Activated CD4-positive, alpha-beta T cell treated with anti-CD3 and anti-CD28 coated beads for 36 hours (primary cell): ENCODE results near the gene CSF2RB. TPM values are rescaled to one million over a fixed set of nuclear protein-coding genes. Genes with fewer than 3 reads are reported as not detected.

Experiments
- ATAC-seq: fragments of 200-7000 bp; cut with Tn5 transposase; one replicate; pipeline ENCODE4 v1.10.0; 2021; ENCODE audit warnings: mild to moderate bottlenecking, moderate library complexity
- CTCF ChIA-PET: fragments of 350-600 bp; sonication (Branson Sonifier 250); formaldehyde crosslinking; loops from one replicate; lab custom pipeline; 2021; ENCODE audit warnings: antibody characterized with exemption; lab: Charles Lee
- POLR2A ChIA-PET: fragments of 350-600 bp; sonication (Branson Sonifier 250); formaldehyde crosslinking; loops from one replicate; lab custom pipeline; 2021; ENCODE audit warnings: antibody characterized with exemption, inconsistent platforms; lab: Charles Lee
- DNase-seq: peaks from one replicate; pipeline ENCODE4 v3.0.0-alpha.2; 2020
- H3K27ac Mint-ChIP-seq: one replicate; pipeline ENCODE4 v1.8.0; 2021; ENCODE audit warnings: mixed read lengths
- H3K27me3 Mint-ChIP-seq: one replicate; pipeline ENCODE4 v1.8.0; 2021; ENCODE audit warnings: mixed read lengths
- H3K36me3 Mint-ChIP-seq: one replicate; pipeline ENCODE4 v1.8.0; 2021; ENCODE audit warnings: low read depth, mixed read lengths
- H3K4me1 Mint-ChIP-seq: one replicate; pipeline ENCODE4 v1.8.0; 2021; ENCODE audit warnings: mixed read lengths
- H3K4me3 Mint-ChIP-seq: one replicate; pipeline ENCODE4 v1.8.0; 2021; ENCODE audit warnings: mild to moderate bottlenecking, moderate library complexity, mixed read lengths
- H3K9me3 Mint-ChIP-seq: one replicate; pipeline ENCODE4 v1.8.0; 2021; ENCODE audit warnings: low read depth, mixed read lengths
- intact Hi-C, 2 experiments: fragments of 100-400 bp; cut with DNase I in 1 of 2; cut with micrococcal nuclease in 1 of 2; formaldehyde crosslinking; loops; one replicate each; pipeline versions ENCODE4 v1.14.2 to v1.15.1; 2022 to 2024; cut with DNase I, micrococcal nuclease
- total RNA-seq, 2 experiments: library from RNA; stranded (reverse); gene quantifications; one replicate each; pipeline ENCODE4 v1.2.3, GENCODE V29; 2021

Gene CSF2RB
- total RNA-seq, 2 experiments from 2014 or later = 0.30 to 0.54 TPM

DNA sequence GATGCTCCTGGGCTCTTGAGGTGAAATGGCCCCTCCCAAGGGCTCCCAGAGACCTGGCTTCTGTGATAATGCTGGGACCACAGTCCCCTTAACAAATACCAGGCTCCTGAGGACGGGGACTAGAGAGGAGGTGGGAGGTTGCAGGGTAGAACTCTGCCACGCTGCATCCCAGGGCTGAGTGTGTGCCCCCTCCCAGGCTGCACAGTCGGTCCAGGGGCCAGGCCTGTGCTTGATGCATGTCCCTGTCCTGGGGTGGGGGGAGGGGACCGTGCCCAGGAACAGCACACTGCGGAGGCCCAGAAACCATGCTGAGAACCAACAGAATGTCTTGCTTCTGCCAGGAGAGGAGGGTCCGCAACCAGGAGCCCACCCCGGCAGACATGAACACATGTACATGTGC lies 9.3 kb downstream of the CSF2RB start:
- Mint-ChIP-seq H3K36me3 (no peaks in the 10 kb centered on the region), H3K27ac (no peak overlapping the region), H3K4me1 (no peaks in the 10 kb centered on the region), H3K4me3 (no peak overlapping the region), H3K27me3 (peaks cover 5% of the 10 kb centered on the region), H3K9me3 (no peaks in the 10 kb centered on the region)
- intact Hi-C loops = no loop called here
- no peak for DNase-seq
- CTCF ChIA-PET = no interaction called here
- no peak for ATAC-seq
- POLR2A ChIA-PET = no interaction called here

DNA sequence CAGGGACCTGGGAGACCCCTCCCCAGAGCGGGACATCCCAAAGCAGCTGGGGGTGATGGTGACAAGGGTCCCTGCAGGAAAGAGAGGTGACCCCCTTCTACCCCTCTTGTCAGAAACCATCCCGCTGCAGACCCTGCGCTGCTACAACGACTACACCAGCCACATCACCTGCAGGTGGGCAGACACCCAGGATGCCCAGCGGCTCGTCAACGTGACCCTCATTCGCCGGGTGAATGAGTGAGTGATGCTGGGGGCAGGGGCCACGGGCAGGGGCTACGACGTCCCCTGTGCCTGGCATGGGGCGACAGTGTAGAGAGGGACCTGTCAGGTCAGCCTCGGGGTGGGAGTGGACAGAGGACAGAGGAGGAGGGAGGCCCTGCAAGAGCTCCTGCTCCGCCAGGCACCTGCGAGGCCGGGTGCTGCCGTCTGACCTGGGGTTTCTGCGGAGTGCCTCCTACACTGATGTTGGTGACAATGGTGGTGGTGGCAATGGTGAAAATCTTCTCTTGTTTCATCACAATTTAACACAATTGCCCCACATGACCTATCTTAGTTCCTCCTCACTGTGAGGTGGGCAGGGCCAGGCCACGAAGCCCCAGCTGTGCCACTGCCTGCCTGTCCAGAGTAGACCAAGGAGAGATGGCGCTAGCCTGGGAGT lies 9.8 kb downstream of the CSF2RB start:
- Mint-ChIP-seq H3K4me1 (no peaks in the 10 kb centered on the region), H3K9me3 (no peaks in the 10 kb centered on the region), H3K27ac (no peak overlapping the region), H3K36me3 (no peaks in the 10 kb centered on the region), H3K27me3 (peaks cover 5% of the 10 kb centered on the region), H3K4me3 (no peak overlapping the region)
- intact Hi-C loops = no loop called here
- ChIA-PET CTCF (no interaction called here), POLR2A (no interaction called here)
- DNase-seq (no peak), ATAC-seq (no peak)

DNA sequence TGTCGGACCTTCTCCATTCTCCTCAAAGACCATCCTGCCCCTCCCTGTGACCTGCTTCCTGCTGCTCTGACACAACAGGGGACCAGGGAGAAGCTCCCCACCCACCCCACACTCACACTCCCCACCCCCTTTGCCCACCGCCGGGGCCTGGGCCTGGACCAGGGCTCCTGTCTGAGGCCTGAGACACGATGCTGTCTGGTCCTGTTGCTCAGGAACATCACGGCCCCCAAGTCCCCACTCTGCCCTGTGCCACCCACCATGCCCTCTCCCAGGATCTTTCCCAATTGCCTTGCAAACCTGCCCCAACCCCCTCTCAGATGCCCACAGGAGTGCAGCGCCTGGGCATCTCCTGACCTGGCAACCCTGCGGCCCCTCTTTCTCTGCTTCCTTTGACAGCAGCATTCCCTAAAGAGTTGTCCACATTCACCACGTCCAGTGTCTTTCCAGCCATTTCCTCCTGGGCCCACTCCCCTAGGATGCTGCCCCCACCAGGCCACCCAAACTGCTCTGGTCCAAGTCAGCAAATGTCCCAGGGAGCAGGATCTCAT lies 10.8 kb downstream of the CSF2RB start:
- ChIA-PET CTCF (no interaction called here), POLR2A (no interaction called here)
- H3K4me3 Mint-ChIP-seq = no peak overlapping the region
- ATAC-seq (no peak), DNase-seq (no peak)
- H3K9me3 Mint-ChIP-seq = no peaks in the 10 kb centered on the region
- H3K36me3 Mint-ChIP-seq = no peaks in the 10 kb centered on the region
- H3K4me1 Mint-ChIP-seq = no peaks in the 10 kb centered on the region
- peaks cover 5% of the 10 kb centered on the region for H3K27me3 Mint-ChIP-seq
- no peak overlapping the region for H3K27ac Mint-ChIP-seq
- intact Hi-C loops = no loop called here

DNA sequence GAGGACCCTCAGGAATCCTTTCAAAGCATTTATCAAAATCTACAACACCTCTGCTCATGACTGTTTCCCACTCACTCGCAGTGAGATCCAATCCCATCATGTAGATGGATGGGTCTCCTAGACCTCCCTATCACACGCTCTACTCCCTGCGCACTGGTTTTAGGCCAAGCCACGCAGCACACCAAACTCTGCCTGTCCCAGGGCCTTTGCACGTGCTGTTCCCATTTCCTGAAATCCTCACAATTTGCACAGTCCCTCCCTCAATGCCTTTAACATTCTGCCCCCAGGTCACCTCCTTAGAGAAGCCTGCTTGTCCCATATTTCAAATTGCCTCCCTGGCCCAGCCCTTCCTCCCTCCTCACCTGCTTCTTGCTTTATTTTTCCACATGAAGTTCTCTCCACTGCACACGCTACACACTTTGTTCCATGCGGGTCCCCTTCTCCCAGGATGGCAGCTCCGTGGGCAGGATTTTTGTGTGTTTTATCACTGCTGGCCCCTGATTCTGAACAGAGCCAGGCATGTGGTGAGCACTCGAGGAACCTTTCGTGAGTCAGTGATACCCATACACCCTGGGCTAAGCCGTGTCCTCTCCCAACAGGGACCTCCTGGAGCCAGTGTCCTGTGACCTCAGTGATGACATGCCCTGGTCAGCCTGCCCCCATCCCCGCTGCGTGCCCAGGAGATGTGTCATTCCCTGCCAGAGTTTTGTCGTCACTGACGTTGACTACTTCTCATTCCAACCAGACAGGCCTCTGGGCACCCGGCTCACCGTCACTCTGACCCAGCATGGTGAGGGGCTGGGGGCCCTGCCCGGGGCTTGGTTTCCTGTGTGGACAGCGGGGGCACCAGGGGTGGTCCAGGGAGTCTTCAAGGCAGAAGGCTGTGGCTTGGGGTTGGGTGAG lies 12.2 kb downstream of the CSF2RB start:
- Mint-ChIP-seq H3K36me3 (no peaks in the 10 kb centered on the region), H3K27me3 (peaks cover 5% of the 10 kb centered on the region), H3K9me3 (no peaks in the 10 kb centered on the region), H3K4me3 (no peak overlapping the region), H3K4me1 (no peaks in the 10 kb centered on the region), H3K27ac (no peak overlapping the region)
- ChIA-PET CTCF (interaction anchor here (0.6 kb wide), 1 partner anchor 48 kb away, joined by 3 read pairs; no protein-coding TSS in a partner anchor), POLR2A (no interaction called here)
- DNase-seq (no peak), ATAC-seq (no peak)
- intact Hi-C loops = no loop called here

DNA sequence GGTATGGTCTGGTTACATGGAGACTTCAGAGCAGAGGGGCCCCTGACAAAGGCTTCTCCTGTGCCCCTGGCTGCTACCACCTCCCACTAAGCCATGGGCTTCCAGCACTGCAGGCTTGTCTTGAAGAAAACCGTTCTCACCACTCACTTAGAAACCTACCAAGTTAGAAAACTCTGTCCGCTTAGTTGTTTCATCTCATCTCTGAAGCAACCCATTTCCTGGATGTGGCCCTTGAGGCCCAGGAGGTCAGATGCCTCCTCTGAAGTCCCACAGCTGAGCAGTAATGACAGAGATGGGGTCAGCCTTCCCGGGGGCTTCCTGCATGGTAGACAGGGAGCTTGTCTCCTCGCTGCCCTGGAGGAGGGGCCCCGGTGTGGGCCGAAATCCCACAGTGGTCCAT lies 12.9 kb downstream of the CSF2RB start:
- ChIA-PET POLR2A (no interaction called here), CTCF (interaction anchor here (0.6 kb wide), 1 partner anchor 49 kb away, joined by 3 read pairs; no protein-coding TSS in a partner anchor)
- ATAC-seq = no peak

DNA sequence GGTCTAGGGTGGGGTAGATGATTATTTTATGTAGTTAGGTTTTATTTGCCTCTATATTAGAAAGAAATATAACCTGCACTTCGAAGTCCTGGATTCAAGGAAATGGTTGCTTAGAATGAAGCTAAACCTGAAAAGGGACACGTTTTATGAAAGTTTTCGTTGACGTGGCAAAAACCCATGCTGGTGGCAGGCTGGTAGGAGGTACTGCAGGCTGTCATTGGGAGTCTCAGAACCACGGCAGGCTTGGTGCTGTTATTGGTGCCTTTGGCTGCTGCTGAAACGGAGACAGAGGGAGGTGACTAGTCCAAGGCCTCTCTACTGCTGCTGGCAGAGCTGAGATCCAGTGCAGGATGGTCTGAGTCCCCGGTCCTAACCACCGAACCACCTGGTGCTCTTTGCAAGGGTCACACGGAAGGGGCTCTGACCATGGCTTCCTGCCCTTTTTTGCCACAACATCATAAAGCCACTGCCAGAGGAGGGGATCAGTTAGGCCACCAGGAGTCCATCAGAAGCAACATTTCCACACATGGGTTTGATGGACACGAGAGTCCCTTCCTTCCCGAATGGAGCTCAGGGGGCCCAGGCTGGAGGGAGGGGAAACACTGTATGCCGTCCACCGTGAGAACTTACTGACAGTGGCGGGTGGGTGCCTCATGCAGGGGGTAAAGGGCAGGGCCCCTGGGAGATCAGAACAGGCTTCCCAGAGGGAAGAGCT lies 13.4 kb downstream of the CSF2RB start:
- H3K4me1 Mint-ChIP-seq = no peaks in the 10 kb centered on the region
- no peak overlapping the region for H3K27ac Mint-ChIP-seq
- no peaks in the 10 kb centered on the region for H3K9me3 Mint-ChIP-seq
- H3K27me3 Mint-ChIP-seq = no peaks in the 10 kb centered on the region
- intact Hi-C loops = no loop called here
- ChIA-PET CTCF (interaction anchor here (0.6 to 1.1 kb wide), 2 partner anchors 48 to 49 kb away, joined by 3 read pairs; no protein-coding TSS in a partner anchor), POLR2A (no interaction called here)
- no peak overlapping the region for H3K4me3 Mint-ChIP-seq
- DNase-seq (no peak), ATAC-seq (no peak)
- no peaks in the 10 kb centered on the region for H3K36me3 Mint-ChIP-seq

More for the DNA sequence above, 12.9 kb downstream of the CSF2RB start:
- Mint-ChIP-seq H3K27me3 (no peaks in the 10 kb centered on the region), H3K4me3 (no peak overlapping the region), H3K4me1 (no peaks in the 10 kb centered on the region), H3K9me3 (no peaks in the 10 kb centered on the region), H3K36me3 (no peaks in the 10 kb centered on the region), H3K27ac (no peak overlapping the region)
- intact Hi-C loops = no loop called here
- DNase-seq = no peak

DNA sequence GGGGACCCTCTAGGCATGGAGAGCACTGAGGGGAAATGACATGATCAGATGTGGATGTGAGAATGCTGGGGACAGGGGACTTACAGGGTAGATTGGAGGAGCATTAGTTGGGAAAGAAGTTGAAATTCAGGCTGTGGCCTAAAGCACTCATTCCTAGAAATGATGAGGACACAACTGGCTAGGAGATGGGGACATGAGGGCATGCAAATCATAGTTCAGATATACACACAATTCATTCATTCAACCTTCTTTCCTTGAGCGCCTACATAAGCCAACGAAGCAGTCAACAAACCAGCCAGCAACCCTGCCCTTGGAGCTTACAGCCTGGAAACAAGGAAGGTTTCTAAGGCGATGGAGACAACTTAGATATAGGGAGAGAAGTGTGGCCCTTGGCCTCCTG lies 14.2 kb downstream of the CSF2RB start:
- POLR2A ChIA-PET = no interaction called here
- no peak overlapping the region for H3K4me3 Mint-ChIP-seq
- H3K4me1 Mint-ChIP-seq = no peaks in the 10 kb centered on the region
- CTCF ChIA-PET = interaction anchor here (1.1 kb wide), 1 partner anchor 47 kb away, joined by 3 read pairs; no protein-coding TSS in a partner anchor
- intact Hi-C loops = no loop called here
- no peaks in the 10 kb centered on the region for H3K36me3 Mint-ChIP-seq
- H3K9me3 Mint-ChIP-seq = no peaks in the 10 kb centered on the region
- DNase-seq (no peak), ATAC-seq (no peak)
- no peak overlapping the region for H3K27ac Mint-ChIP-seq
- no peaks in the 10 kb centered on the region for H3K27me3 Mint-ChIP-seq

DNA sequence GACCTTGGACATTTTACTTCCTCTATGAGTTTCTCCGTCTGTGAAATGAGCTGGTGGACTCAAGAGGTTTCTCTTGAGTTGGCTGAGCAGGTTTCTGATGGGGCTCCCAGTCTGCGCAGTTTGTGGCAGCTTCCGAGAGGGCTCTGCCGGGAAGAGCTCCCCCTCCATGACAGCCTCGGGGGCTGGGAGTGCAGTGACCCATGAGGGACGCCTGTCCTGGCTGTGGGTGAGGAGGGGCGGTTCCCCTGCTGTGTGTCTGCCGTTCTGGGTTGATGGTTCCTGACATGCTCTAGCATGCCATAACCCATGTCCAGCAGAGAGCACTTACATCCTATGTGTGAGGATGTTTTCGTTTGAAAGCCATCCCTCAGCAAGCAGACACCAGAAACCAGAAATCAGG lies 14.8 kb downstream of the CSF2RB start:
- POLR2A ChIA-PET = no interaction called here
- H3K27me3 Mint-ChIP-seq = no peaks in the 10 kb centered on the region
- no peak overlapping the region for H3K27ac Mint-ChIP-seq
- no peak overlapping the region for H3K4me3 Mint-ChIP-seq
- no peaks in the 10 kb centered on the region for H3K9me3 Mint-ChIP-seq
- H3K36me3 Mint-ChIP-seq = no peaks in the 10 kb centered on the region
- ATAC-seq = no peak
- no peak for DNase-seq
- H3K4me1 Mint-ChIP-seq = no peaks in the 10 kb centered on the region
- CTCF ChIA-PET = no interaction called here
- intact Hi-C loops = no loop called here

DNA sequence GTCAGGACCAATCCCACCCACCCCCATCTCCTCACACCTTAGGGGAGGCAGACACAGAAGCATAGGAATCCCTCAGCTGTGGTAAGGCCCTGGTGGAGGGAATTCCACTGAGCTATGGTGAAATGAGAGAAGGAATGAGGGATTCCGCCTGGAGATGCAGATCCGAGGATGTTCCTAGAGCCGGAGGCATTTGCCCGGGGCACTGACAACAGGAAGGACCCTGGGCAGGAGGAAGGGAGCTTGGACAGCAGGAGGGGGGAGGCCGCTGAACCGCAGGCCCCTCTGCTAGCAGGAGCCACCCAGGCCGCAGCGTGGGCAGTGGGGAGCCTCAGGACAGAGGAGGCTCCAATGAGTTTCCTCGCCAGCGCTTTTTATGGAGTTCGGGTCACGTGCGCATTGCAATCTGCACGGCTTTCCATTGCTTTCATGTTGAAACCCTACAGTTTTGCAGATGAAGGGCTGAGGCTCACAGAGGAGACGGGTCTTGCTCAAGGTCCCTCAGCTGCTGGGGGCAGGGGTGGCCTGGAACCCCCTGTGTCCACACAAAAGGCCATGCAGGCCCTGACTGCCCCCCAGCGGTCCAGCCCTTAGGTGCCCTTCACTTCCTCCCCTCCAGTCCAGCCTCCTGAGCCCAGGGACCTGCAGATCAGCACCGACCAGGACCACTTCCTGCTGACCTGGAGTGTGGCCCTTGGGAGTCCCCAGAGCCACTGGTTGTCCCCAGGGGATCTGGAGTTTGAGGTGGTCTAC lies 15.5 kb downstream of the CSF2RB start:
- Mint-ChIP-seq H3K4me3 (no peak overlapping the region), H3K9me3 (no peaks in the 10 kb centered on the region), H3K27ac (no peak overlapping the region), H3K4me1 (no peaks in the 10 kb centered on the region), H3K36me3 (no peaks in the 10 kb centered on the region), H3K27me3 (no peaks in the 10 kb centered on the region)
- DNase-seq (no peak), ATAC-seq (no peak)
- ChIA-PET CTCF (interaction anchor here (0.6 kb wide), 1 partner anchor 36 kb away, joined by 3 read pairs; no protein-coding TSS in a partner anchor), POLR2A (no interaction called here)
- intact Hi-C loops = no loop called here

DNA sequence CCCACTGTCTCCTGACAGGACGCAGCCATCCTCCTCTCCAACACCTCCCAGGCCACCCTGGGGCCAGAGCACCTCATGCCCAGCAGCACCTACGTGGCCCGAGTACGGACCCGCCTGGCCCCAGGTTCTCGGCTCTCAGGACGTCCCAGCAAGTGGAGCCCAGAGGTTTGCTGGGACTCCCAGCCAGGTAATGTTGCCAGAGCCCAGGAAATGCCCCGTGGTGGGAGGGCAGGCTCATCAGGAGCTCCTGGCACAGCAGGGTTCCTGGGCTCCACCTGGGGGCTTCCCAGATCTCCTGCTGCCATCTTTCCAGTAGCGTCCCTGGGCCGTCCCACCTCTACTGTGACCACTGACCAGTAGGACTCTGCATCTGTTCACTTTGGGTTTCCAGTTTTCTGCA lies 16.2 kb downstream of the CSF2RB start:
- H3K27me3 Mint-ChIP-seq = no peaks in the 10 kb centered on the region
- POLR2A ChIA-PET = no interaction called here
- CTCF ChIA-PET = interaction anchor here (0.6 kb wide), 1 partner anchor 35 kb away, joined by 3 read pairs; no protein-coding TSS in a partner anchor
- ATAC-seq (no peak), DNase-seq (no peak)
- H3K27ac Mint-ChIP-seq = no peak overlapping the region
- no peaks in the 10 kb centered on the region for H3K36me3 Mint-ChIP-seq
- intact Hi-C loops = no loop called here
- no peaks in the 10 kb centered on the region for H3K9me3 Mint-ChIP-seq
- H3K4me3 Mint-ChIP-seq = no peak overlapping the region
- H3K4me1 Mint-ChIP-seq = no peaks in the 10 kb centered on the region
